ENCODE measurements around the gene LYSMD1. TPM values are rescaled to one million over a fixed set of nuclear protein-coding genes. Genes with fewer than 3 reads are reported as not detected.

LYSMD1 gene
- total RNA-seq, 1 experiment from 2014 or later: 5.0 TPM

GRCh38 chr1:151135433-151136385 is 30.0 kb downstream of the LYSMD1 start:
- no peak for DNase-seq
- CTCF ChIA-PET: interaction anchor here (1.3 kb wide), 1 partner anchor 36 kb away, joined by 4 read pairs; no protein-coding TSS in a partner anchor
- H3K27me3 Mint-ChIP-seq (ENCODE audit: insufficient read depth, unreplicated experiment): no peaks in the 10 kb centered on the region
- H3K4me1 ChIP-seq: peaks cover 5% of the 10 kb centered on the region; the same call in 1 of the 2 replicates
- no peak overlapping the region for H3K4me3 ChIP-seq (ENCODE audit: low read depth, low read length)
- no peak overlapping the region for H3K4me3 Mint-ChIP-seq (ENCODE audit: unreplicated experiment)
- intact Hi-C loops (cut with micrococcal nuclease; ENCODE audit: unreplicated experiment): no loop called here
- TF ChIP-seq, protein P1, sequence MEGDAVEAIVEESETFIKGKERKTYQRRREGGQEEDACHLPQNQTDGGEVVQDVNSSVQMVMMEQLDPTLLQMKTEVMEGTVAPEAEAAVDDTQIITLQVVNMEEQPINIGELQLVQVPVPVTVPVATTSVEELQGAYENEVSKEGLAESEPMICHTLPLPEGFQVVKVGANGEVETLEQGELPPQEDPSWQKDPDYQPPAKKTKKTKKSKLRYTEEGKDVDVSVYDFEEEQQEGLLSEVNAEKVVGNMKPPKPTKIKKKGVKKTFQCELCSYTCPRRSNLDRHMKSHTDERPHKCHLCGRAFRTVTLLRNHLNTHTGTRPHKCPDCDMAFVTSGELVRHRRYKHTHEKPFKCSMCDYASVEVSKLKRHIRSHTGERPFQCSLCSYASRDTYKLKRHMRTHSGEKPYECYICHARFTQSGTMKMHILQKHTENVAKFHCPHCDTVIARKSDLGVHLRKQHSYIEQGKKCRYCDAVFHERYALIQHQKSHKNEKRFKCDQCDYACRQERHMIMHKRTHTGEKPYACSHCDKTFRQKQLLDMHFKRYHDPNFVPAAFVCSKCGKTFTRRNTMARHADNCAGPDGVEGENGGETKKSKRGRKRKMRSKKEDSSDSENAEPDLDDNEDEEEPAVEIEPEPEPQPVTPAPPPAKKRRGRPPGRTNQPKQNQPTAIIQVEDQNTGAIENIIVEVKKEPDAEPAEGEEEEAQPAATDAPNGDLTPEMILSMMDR (IDR thresholded peaks at IDR 0.05; ENCODE audit: insufficient read depth in 1 of 2, low read depth in 1 of 2, low read length in 1 of 2, severe bottlenecking in 1 of 2, unreplicated experiment in 1 of 2): peak in 1 of 2 experiments; percentile 23
- no peaks in the 10 kb centered on the region for H3K27me3 ChIP-seq (replicated peaks; ENCODE audit: control insufficient read depth, insufficient read depth, low read length)
- no peaks in the 10 kb centered on the region for H3K9me3 ChIP-seq
- POLR2A ChIA-PET: no interaction called here
- H3K4me1 Mint-ChIP-seq (ENCODE audit: low read depth, unreplicated experiment): no peaks in the 10 kb centered on the region
- H3K36me3 Mint-ChIP-seq (ENCODE audit: insufficient read depth, unreplicated experiment): peaks cover 7% of the 10 kb centered on the region
- H3K27ac Mint-ChIP-seq (ENCODE audit: unreplicated experiment): no peak overlapping the region
- no TSS peak for BruUV-seq (replicated peaks)
- H3K36me3 ChIP-seq (ENCODE audit: control insufficient read depth, insufficient read depth, low read length): no peaks in the 10 kb centered on the region
- no peaks in the 10 kb centered on the region for H3K9me3 Mint-ChIP-seq (ENCODE audit: unreplicated experiment)

DNA sequence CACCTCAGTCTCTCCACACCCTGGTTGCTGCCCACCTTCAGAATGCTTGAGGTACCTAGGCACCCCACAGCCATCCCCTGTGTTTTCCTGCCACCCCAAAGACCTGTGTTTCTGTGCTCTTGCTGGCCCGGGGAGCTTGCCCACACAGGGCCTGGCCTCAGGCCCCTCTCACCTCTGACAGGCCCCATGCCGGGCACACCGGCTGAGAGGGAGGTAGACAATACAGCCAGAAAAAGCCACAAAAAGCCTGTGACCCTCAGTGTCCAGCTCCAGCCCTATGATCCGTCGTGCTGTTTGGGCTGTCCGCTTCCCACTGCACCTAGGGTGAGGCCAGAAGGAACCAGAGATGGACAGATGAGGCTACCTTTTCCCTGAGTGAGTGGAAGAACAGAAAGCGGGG is 30.7 kb downstream of the LYSMD1 start:
- CTCF ChIA-PET: no interaction called here
- no TSS peak for BruUV-seq (replicated peaks)
- peaks cover 7% of the 10 kb centered on the region for H3K36me3 Mint-ChIP-seq (ENCODE audit: insufficient read depth, unreplicated experiment)
- Histone ChIP-seq H3K27me3 (replicated peaks; ENCODE audit: control insufficient read depth, insufficient read depth, low read length) (no peaks in the 10 kb centered on the region), H3K9me3 (no peaks in the 10 kb centered on the region), H3K4me1 (peaks cover 5% of the 10 kb centered on the region; the same call in 1 of the 2 replicates), H3K36me3 (ENCODE audit: control insufficient read depth, insufficient read depth, low read length) (no peaks in the 10 kb centered on the region), H3K4me3 (ENCODE audit: low read depth, low read length) (no peak overlapping the region)
- no peak for DNase-seq
- no peak overlapping the region for H3K27ac Mint-ChIP-seq (ENCODE audit: unreplicated experiment)
- no peaks in the 10 kb centered on the region for H3K9me3 Mint-ChIP-seq (ENCODE audit: unreplicated experiment)
- TF ChIP-seq, protein P1 (IDR thresholded peaks at IDR 0.05; ENCODE audit: insufficient read depth in 1 of 2, low read depth in 1 of 2, low read length in 1 of 2, severe bottlenecking in 1 of 2, unreplicated experiment in 1 of 2): no peak
- intact Hi-C loops (cut with micrococcal nuclease; ENCODE audit: unreplicated experiment): no loop called here
- no peak overlapping the region for H3K4me3 Mint-ChIP-seq (ENCODE audit: unreplicated experiment)
- H3K4me1 Mint-ChIP-seq (ENCODE audit: low read depth, unreplicated experiment): no peaks in the 10 kb centered on the region
- no peaks in the 10 kb centered on the region for H3K27me3 Mint-ChIP-seq (ENCODE audit: insufficient read depth, unreplicated experiment)
- POLR2A ChIA-PET: no interaction called here

GRCh38 chr1:151134396-151134795 is 31.3 kb downstream of the LYSMD1 start:
- no peaks in the 10 kb centered on the region for H3K27me3 Mint-ChIP-seq (ENCODE audit: insufficient read depth, unreplicated experiment)

More at GRCh38 chr1:151134396-151134795, 31.3 kb downstream of the LYSMD1 start:
- H3K4me3 Mint-ChIP-seq (ENCODE audit: unreplicated experiment): no peak overlapping the region
- no peak overlapping the region for H3K27ac Mint-ChIP-seq (ENCODE audit: unreplicated experiment)
- Histone ChIP-seq H3K4me3 (ENCODE audit: low read depth, low read length) (no peak overlapping the region), H3K9me3 (no peaks in the 10 kb centered on the region), H3K4me1 (peaks cover 5% of the 10 kb centered on the region; the same call in 1 of the 2 replicates), H3K27me3 (replicated peaks; ENCODE audit: control insufficient read depth, insufficient read depth, low read length) (no peaks in the 10 kb centered on the region), H3K36me3 (ENCODE audit: control insufficient read depth, insufficient read depth, low read length) (no peaks in the 10 kb centered on the region)
- BruUV-seq (replicated peaks): no TSS peak
- DNase-seq: no peak
- peaks cover 7% of the 10 kb centered on the region for H3K36me3 Mint-ChIP-seq (ENCODE audit: insufficient read depth, unreplicated experiment)
- ChIA-PET POLR2A (no interaction called here), CTCF (interaction anchor here (0.5 kb wide), 1 partner anchor 516 kb away, joined by 6 read pairs; no protein-coding TSS in a partner anchor)
- intact Hi-C loops (cut with micrococcal nuclease; ENCODE audit: unreplicated experiment): no loop called here
- H3K9me3 Mint-ChIP-seq (ENCODE audit: unreplicated experiment): no peaks in the 10 kb centered on the region
- TF ChIP-seq, protein P1 (IDR thresholded peaks at IDR 0.05; ENCODE audit: insufficient read depth in 1 of 2, low read depth in 1 of 2, low read length in 1 of 2, severe bottlenecking in 1 of 2, unreplicated experiment in 1 of 2): no peak
- no peaks in the 10 kb centered on the region for H3K4me1 Mint-ChIP-seq (ENCODE audit: low read depth, unreplicated experiment)
